Peyer's patch (tissue), 4 donors: ENCODE measurements around the gene CCKAR.

Experiments
- POLR2A ChIP-seq, 2 donors: fragments of 450-650 bp; IDR thresholded peaks; one replicate each; pipeline ENCODE4 v1.5.1; 2017; ENCODE audit warnings: antibody characterized with exemption in 2 of 2, mild to moderate bottlenecking in 2 of 2, moderate library complexity in 2 of 2
- TF ChIP-seq, protein P1 (sequence below), 6 experiments: fragments of 450-650 bp in 4 of 6; fragments of 200-600 bp in 2 of 6; sonication (generic) in 1 of 6; IDR thresholded peaks; one replicate each; pipeline ENCODE4 v1.5.1; 2017 to 2019; ENCODE audit warnings: antibody characterized with exemption in 6 of 6, mild to moderate bottlenecking in 3 of 6, moderate library complexity in 1 of 6

DNA sequence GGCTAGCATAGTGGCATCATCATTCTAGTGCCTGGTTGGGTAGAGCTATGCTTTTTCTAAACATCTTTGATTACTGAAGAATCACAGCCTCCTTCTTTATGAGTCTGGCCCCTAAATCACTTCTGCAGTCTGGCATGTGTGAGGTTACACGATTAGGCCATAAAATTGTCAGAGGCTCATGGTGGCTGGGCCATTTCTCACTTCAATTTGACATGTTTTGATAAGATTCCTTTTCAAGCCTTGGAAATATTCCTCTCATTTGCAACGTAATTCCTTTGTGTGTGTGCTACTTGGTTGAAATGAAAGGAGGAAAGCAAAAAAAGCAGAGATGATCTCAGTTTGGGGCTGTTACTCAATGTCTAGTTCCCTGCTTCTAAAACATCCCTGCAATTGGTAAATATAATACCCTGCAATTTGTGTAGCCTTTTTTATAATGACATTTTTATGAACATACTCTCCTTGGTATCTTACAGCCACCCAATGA is 6.2 kb downstream of the CCKAR start:
- no peak for TF ChIP-seq POLR2A (IDR thresholded peaks at IDR 0.05)
- TF ChIP-seq, protein P1, sequence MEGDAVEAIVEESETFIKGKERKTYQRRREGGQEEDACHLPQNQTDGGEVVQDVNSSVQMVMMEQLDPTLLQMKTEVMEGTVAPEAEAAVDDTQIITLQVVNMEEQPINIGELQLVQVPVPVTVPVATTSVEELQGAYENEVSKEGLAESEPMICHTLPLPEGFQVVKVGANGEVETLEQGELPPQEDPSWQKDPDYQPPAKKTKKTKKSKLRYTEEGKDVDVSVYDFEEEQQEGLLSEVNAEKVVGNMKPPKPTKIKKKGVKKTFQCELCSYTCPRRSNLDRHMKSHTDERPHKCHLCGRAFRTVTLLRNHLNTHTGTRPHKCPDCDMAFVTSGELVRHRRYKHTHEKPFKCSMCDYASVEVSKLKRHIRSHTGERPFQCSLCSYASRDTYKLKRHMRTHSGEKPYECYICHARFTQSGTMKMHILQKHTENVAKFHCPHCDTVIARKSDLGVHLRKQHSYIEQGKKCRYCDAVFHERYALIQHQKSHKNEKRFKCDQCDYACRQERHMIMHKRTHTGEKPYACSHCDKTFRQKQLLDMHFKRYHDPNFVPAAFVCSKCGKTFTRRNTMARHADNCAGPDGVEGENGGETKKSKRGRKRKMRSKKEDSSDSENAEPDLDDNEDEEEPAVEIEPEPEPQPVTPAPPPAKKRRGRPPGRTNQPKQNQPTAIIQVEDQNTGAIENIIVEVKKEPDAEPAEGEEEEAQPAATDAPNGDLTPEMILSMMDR (IDR thresholded peaks at IDR 0.05): no peak
